ENCODE data around the gene CMPK2. TPM values are rescaled to one million over a fixed set of nuclear protein-coding genes. Genes with fewer than 3 reads are reported as not detected.

Gene CMPK2
- polyA plus RNA-seq, 1 of the 3 experiments (the other 2 are of a cell fraction), result 1.1 TPM

DNA sequence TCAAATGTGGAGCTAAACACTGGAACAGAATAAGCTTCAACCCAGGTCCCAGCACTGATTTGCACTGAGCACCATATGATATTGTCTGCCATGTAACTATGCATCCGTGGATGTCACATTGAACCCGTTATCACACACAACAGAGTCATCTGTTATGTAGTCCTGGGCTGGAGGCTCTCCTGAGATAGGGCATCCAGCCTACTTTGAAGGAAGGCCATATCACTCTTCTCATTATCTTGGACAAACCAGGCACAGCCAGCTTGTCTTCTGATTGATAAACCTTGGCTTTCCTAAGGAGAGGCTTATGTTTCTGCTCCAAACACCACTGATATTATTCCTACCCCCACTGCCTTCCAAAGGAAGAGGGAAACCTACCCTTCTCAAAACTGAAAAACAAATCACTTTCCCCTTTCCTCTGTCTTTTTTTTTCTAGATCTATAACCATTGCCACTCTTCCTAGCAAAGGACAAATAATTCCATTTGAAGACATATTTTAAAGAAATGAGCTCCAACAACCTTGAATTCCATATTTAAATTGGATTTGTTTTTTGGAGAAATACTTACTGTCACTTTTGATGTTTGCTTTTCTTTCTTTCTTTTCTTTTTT lies 28.3 kb upstream of the CMPK2 start:
- Histone ChIP-seq H3K9me3 (no peaks in the 10 kb centered on the region), H3K9ac (no peak overlapping the region), H2AFZ (ENCODE audit: low read depth) (no peak overlapping the region), H3F3A (replicated peaks; ENCODE audit: insufficient read depth) (no peaks in the 10 kb centered on the region), H3K4me3 (ENCODE audit: low read depth in 2 of 2, low read length in 1 of 2) (no peak overlapping the region), H3K4me1 (ENCODE audit: control insufficient read depth in 1 of 2, insufficient read depth in 2 of 2, low read depth in 1 of 2, low read length in 1 of 2) (no peaks in the 10 kb centered on the region; a peak in 1 of 4 replicates), H4K20me1 (ENCODE audit: insufficient read depth) (no peaks in the 10 kb centered on the region), H3K9me2 (no peaks in the 10 kb centered on the region), H3K27ac (ENCODE audit: low read depth in 2 of 2, low read length in 1 of 2) (no peak overlapping the region), H3K4me2 (no peak overlapping the region), H3K79me2 (ENCODE audit: insufficient read depth) (no peaks in the 10 kb centered on the region), H3K36me3 (replicated peaks in 1 of 2; ENCODE audit: control insufficient read depth in 1 of 2, insufficient read depth in 2 of 2, low read length in 1 of 2) (no peaks in the 10 kb centered on the region), H3K27me3 (ENCODE audit: insufficient read depth) (no peaks in the 10 kb centered on the region)
- CTCF ChIA-PET, result interaction anchor here (0.6 to 6.9 kb wide), 13 partner anchors 8 to 1833 kb away, joined by 3 to 177 read pairs (median 5); partner anchors contain the start of genes CMPK2 and RNF144A
- TF ChIP-seq MEF2A (IDR thresholded peaks at IDR 0.05; ENCODE audit: borderline replicate concordance, low read depth) (no peak), GATA2 (CRISPR knock-in tag; IDR thresholded peaks at IDR 0.05) (no peak)
- DNase-seq, result no peak
- 57% methylated on average over 2 of the region's 2 CpGs for WGBS (ENCODE audit: low lambda C conversion rate)
- POLR2A ChIA-PET, result no interaction called here

DNA sequence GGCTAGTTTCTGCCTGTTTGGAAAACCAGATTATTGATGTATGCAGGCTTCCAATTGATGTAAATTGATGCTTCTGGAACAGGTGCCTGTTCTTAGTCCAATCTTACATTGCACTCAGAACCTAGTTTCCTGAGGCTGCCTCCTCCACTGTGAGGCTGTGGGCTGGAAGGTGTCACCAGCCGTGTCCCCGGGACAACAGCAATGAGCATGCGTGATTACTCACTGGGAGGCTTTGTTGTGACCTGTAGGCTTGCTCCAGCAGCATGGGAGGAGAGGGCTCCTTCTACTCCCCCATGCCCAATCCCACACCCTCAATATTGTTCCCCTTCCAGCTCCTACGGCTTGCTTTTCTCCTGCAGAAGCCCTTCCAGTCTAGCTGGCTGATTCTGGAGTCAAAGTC lies 23.0 kb upstream of the CMPK2 start:
- Histone ChIP-seq H3F3A (replicated peaks; ENCODE audit: insufficient read depth) (no peaks in the 10 kb centered on the region), H4K20me1 (ENCODE audit: insufficient read depth) (no peaks in the 10 kb centered on the region), H3K36me3 (replicated peaks in 1 of 2; ENCODE audit: control insufficient read depth in 1 of 2, insufficient read depth in 2 of 2, low read length in 1 of 2) (no peaks in the 10 kb centered on the region), H3K27me3 (ENCODE audit: insufficient read depth) (no peaks in the 10 kb centered on the region), H3K27ac (ENCODE audit: low read depth in 2 of 2, low read length in 1 of 2) (no peak overlapping the region), H3K9me2 (no peaks in the 10 kb centered on the region), H3K4me2 (no peak overlapping the region), H3K9me3 (no peaks in the 10 kb centered on the region), H3K79me2 (ENCODE audit: insufficient read depth) (no peaks in the 10 kb centered on the region), H2AFZ (ENCODE audit: low read depth) (no peak overlapping the region), H3K4me1 (ENCODE audit: control insufficient read depth in 1 of 2, insufficient read depth in 2 of 2, low read depth in 1 of 2, low read length in 1 of 2) (no peaks in the 10 kb centered on the region; a peak in 1 of 4 replicates), H3K4me3 (ENCODE audit: low read depth in 2 of 2, low read length in 1 of 2) (no peak overlapping the region), H3K9ac (no peak overlapping the region)
- 48% methylated on average over 3 of the region's 4 CpGs for WGBS (ENCODE audit: low lambda C conversion rate)
- TF ChIP-seq POLR2AphosphoS5 (IDR thresholded peaks at IDR 0.05; ENCODE audit: low read depth, low read length), result no peak
- TF ChIP-seq, protein P1, sequence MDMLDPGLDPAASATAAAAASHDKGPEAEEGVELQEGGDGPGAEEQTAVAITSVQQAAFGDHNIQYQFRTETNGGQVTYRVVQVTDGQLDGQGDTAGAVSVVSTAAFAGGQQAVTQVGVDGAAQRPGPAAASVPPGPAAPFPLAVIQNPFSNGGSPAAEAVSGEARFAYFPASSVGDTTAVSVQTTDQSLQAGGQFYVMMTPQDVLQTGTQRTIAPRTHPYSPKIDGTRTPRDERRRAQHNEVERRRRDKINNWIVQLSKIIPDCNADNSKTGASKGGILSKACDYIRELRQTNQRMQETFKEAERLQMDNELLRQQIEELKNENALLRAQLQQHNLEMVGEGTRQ (IDR thresholded peaks at IDR 0.05; ENCODE audit: borderline replicate concordance, low read depth, low read length), result no peak
- TF ChIP-seq TAF1 (IDR thresholded peaks at IDR 0.05; ENCODE audit: borderline replicate concordance, low read depth, low read length), result no peak
- no peak for TF ChIP-seq FOXJ3 (CRISPR knock-in tag; IDR thresholded peaks at IDR 0.05)
- TF ChIP-seq, protein P2, sequence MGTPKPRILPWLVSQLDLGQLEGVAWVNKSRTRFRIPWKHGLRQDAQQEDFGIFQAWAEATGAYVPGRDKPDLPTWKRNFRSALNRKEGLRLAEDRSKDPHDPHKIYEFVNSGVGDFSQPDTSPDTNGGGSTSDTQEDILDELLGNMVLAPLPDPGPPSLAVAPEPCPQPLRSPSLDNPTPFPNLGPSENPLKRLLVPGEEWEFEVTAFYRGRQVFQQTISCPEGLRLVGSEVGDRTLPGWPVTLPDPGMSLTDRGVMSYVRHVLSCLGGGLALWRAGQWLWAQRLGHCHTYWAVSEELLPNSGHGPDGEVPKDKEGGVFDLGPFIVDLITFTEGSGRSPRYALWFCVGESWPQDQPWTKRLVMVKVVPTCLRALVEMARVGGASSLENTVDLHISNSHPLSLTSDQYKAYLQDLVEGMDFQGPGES (IDR thresholded peaks at IDR 0.05; ENCODE audit: low read depth, low read length), result no peak
- no peak for TF ChIP-seq JUND (IDR thresholded peaks at IDR 0.05)
- TF ChIP-seq RAD21 (IDR thresholded peaks at IDR 0.05; ENCODE audit: low read length), result no peak
- TF ChIP-seq CHD2 (IDR thresholded peaks at IDR 0.05; ENCODE audit: low read length, partially characterized antibody), result no peak
- no peak for TF ChIP-seq MEF2A (IDR thresholded peaks at IDR 0.05; ENCODE audit: borderline replicate concordance, low read depth)
- no peak for TF ChIP-seq ELF1 (IDR thresholded peaks at IDR 0.05)
- TF ChIP-seq MXI1 (IDR thresholded peaks at IDR 0.05; ENCODE audit: low read depth, low read length), result no peak
- ChIA-PET CTCF (interaction anchor here (1.2 to 7.5 kb wide), 7 partner anchors 7 to 209 kb away, joined by 3 to 73 read pairs (median 5); no protein-coding TSS in a partner anchor), POLR2A (no interaction called here)
- no peak for DNase-seq

All from SK-N-SH (cell line).